Suprapubic skin (tissue), 4 donors: ENCODE results near the gene SLC47A2.

Experiments
- CTCF ChIP-seq, 2 donors: fragments of 200-600 bp in 1 of 2; fragments of 450-650 bp in 1 of 2; sonication (generic) in 1 of 2; IDR thresholded peaks; one replicate each; pipeline ENCODE4 v1.5.1; 2016 to 2019; ENCODE audit warnings: antibody characterized with exemption in 2 of 2, mild to moderate bottlenecking in 1 of 2, moderate library complexity in 1 of 2
- POLR2A ChIP-seq, 2 donors: fragments of 450-650 bp; IDR thresholded peaks; one replicate each; pipeline ENCODE4 v1.6.1; 2017; ENCODE audit warnings: antibody characterized with exemption in 2 of 2, mild to moderate bottlenecking in 2 of 2, moderate library complexity in 2 of 2
- POLR2AphosphoS5 ChIP-seq, 3 donors: sonication (generic); formaldehyde crosslinking; IDR thresholded peaks; one replicate each; pipeline ENCODE4 v1.6.1; 2017; ENCODE audit warnings: antibody characterized with exemption in 3 of 3

- TF ChIP-seq POLR2AphosphoS5 (IDR thresholded peaks at IDR 0.05), result no peak
- TF ChIP-seq CTCF (IDR thresholded peaks at IDR 0.05), result no peak
- no peak for TF ChIP-seq POLR2A (IDR thresholded peaks at IDR 0.05)
These were observed 63.8 kb downstream of the SLC47A2 start for GRCh38 chr17:19652595-19652994.
